Mesendoderm (in vitro differentiated cells): ENCODE results near the gene USP47.

Source experiments
- DNase-seq: peaks from one replicate; pipeline ENCODE4 v3.0.0; 2013
- H2AK5ac ChIP-seq: 2 replicates; pipeline ENCODE4 v1.6.1; 2013; ENCODE audit warnings: low read length, inconsistent platforms
- H2BK120ac ChIP-seq: 2 replicates; pipeline ENCODE4 v1.6.1; 2013; ENCODE audit warnings: low read depth, mild to moderate bottlenecking, low read length, moderate library complexity, mixed read lengths
- H2BK15ac ChIP-seq: replicated peaks from 2 replicates; pipeline ENCODE4 v1.6.1; 2013; ENCODE audit warnings: low read depth, mild to moderate bottlenecking, moderate library complexity
- H2BK5ac ChIP-seq: 2 replicates; pipeline ENCODE4 v1.6.1; 2013; ENCODE audit warnings: low read length, inconsistent platforms
- H3K18ac ChIP-seq: 2 replicates; pipeline ENCODE4 v1.6.1; 2013; ENCODE audit warnings: mild to moderate bottlenecking, low read length, mixed read lengths
- H3K23ac ChIP-seq: one replicate; pipeline ENCODE4 v1.6.1; 2013; ENCODE audit warnings: low read length
- H3K27ac ChIP-seq: 2 replicates; pipeline ENCODE4 v1.5.1; 2013; ENCODE audit warnings: low read depth, mild to moderate bottlenecking, inconsistent platforms, low read length, moderate library complexity
- H3K27me3 ChIP-seq: 2 replicates; pipeline ENCODE4 v1.6.1; 2013; ENCODE audit warnings: low read length, control low read depth, mild to moderate bottlenecking, inconsistent platforms; ENCODE audit not compliant: insufficient read depth, poor library complexity
- H3K36me3 ChIP-seq: 2 replicates; pipeline ENCODE4 v1.6.1; 2013; ENCODE audit warnings: low read length, inconsistent platforms; ENCODE audit not compliant: control insufficient read depth, insufficient read depth
- H3K4ac ChIP-seq: one replicate; pipeline ENCODE4 v1.6.1; 2013; ENCODE audit warnings: low read depth, mild to moderate bottlenecking, low read length, moderate library complexity
- H3K4me1 ChIP-seq: 2 replicates; pipeline ENCODE4 v1.6.1; 2013; ENCODE audit warnings: low read depth, low read length, inconsistent platforms; ENCODE audit not compliant: control insufficient read depth
- H3K4me2 ChIP-seq: 2 replicates; pipeline ENCODE4 v1.6.1; 2013; ENCODE audit warnings: low read length
- H3K4me3 ChIP-seq: 2 replicates; pipeline ENCODE4 v1.5.1; 2013; ENCODE audit warnings: mild to moderate bottlenecking, low read length
- H3K56ac ChIP-seq: one replicate; pipeline ENCODE4 v1.6.1; 2013; ENCODE audit warnings: low read length
- H3K79me1 ChIP-seq: 2 replicates; pipeline ENCODE4 v1.6.1; 2013; ENCODE audit warnings: low read length, inconsistent platforms
- H3K79me2 ChIP-seq: 2 replicates; pipeline ENCODE4 v1.6.1; 2013; ENCODE audit warnings: mild to moderate bottlenecking, low read length; ENCODE audit not compliant: control insufficient read depth, insufficient read depth
- H3K9ac ChIP-seq: 2 replicates; pipeline ENCODE4 v1.6.1; 2013; ENCODE audit warnings: low read length, inconsistent platforms
- H4K5ac ChIP-seq: one replicate; pipeline ENCODE4 v1.6.1; 2013; ENCODE audit warnings: low read length
- H4K8ac ChIP-seq: one replicate; pipeline ENCODE4 v1.6.1; 2013; ENCODE audit warnings: low read depth, mild to moderate bottlenecking, control low read depth, low read length, moderate library complexity
- WGBS: extraction: QIAGEN DNeasy Blood & Tissue Kit; methylation state at CpG from one replicate; pipeline ENCODE4 v1.1.7; 2013; ENCODE audit warnings: low lambda C conversion rate, missing lambda C conversion rate; ENCODE audit not compliant: insufficient coverage; ENCODE audit errors: extremely low coverage; 5-methylcytosine and 5-hydroxymethylcytosine counted together

The USP47 gene

GRCh38 chr11:11806586-11806985 lies 35.2 kb upstream of the USP47 start:
- Histone ChIP-seq H3K27ac (no peak overlapping the region), H2BK120ac (peak overlapping the region; percentile 28), H3K79me2 (no peaks in the 10 kb centered on the region), H4K8ac (no peak overlapping the region), H3K18ac (no peak overlapping the region), H3K4ac (no peak overlapping the region), H3K4me1 (no peaks in the 10 kb centered on the region), H3K23ac (no peak overlapping the region), H3K79me1 (no peaks in the 10 kb centered on the region), H3K4me2 (no peak overlapping the region), H3K9ac (no peak overlapping the region), H2BK5ac (no peak overlapping the region), H3K36me3 (no peaks in the 10 kb centered on the region), H3K4me3 (no peak overlapping the region), H3K27me3 (no peaks in the 10 kb centered on the region), H4K5ac (no peak overlapping the region), H2BK15ac (no peak overlapping the region), H3K56ac (no peak overlapping the region), H2AK5ac (no peak overlapping the region)
- DNase-seq: no peak

GRCh38 chr11:11807811-11808782 lies 33.7 kb upstream of the USP47 start:
- Histone ChIP-seq H2BK120ac (no peak overlapping the region), H3K4me1 (no peaks in the 10 kb centered on the region), H3K4ac (no peak overlapping the region), H3K27me3 (no peaks in the 10 kb centered on the region), H3K23ac (no peak overlapping the region), H3K18ac (no peak overlapping the region), H3K27ac (no peak overlapping the region), H3K9ac (no peak overlapping the region), H2AK5ac (no peak overlapping the region), H3K4me2 (no peak overlapping the region), H2BK5ac (no peak overlapping the region), H4K5ac (no peak overlapping the region), H3K4me3 (no peak overlapping the region), H4K8ac (no peak overlapping the region), H2BK15ac (no peak overlapping the region), H3K79me2 (no peaks in the 10 kb centered on the region), H3K36me3 (no peaks in the 10 kb centered on the region), H3K56ac (no peak overlapping the region), H3K79me1 (no peaks in the 10 kb centered on the region)
- no CpG with 5 or more reads among the region's 8 CpGs for WGBS
- DNase-seq: no peak

- H3K23ac ChIP-seq: no peak overlapping the region
- no peak overlapping the region for H3K4ac ChIP-seq
- H3K36me3 ChIP-seq: no peaks in the 10 kb centered on the region
- H2BK5ac ChIP-seq: no peak overlapping the region
- H4K5ac ChIP-seq: no peak overlapping the region
- no peak overlapping the region for H3K56ac ChIP-seq
- H2BK15ac ChIP-seq: no peak overlapping the region
- no CpG with 5 or more reads among the region's 4 CpGs for WGBS
- no peaks in the 10 kb centered on the region for H3K79me1 ChIP-seq
- no peaks in the 10 kb centered on the region for H3K79me2 ChIP-seq
- no peak overlapping the region for H4K8ac ChIP-seq
- no peak overlapping the region for H3K9ac ChIP-seq
- H2BK120ac ChIP-seq: no peak overlapping the region
- H3K4me3 ChIP-seq: no peak overlapping the region
- H2AK5ac ChIP-seq: no peak overlapping the region
- no peak overlapping the region for H3K18ac ChIP-seq
- no peaks in the 10 kb centered on the region for H3K4me1 ChIP-seq
- H3K27ac ChIP-seq: no peak overlapping the region
- no peak overlapping the region for H3K4me2 ChIP-seq
- DNase-seq: no peak
- H3K27me3 ChIP-seq: no peaks in the 10 kb centered on the region
Observed at GRCh38 chr11:11808992-11809615, 32.7 kb upstream of the USP47 start.

- Histone ChIP-seq H3K9ac (no peak overlapping the region), H3K4me1 (no peaks in the 10 kb centered on the region), H3K4ac (no peak overlapping the region), H3K36me3 (no peaks in the 10 kb centered on the region), H2AK5ac (no peak overlapping the region), H3K79me2 (no peaks in the 10 kb centered on the region), H3K27ac (no peak overlapping the region), H4K8ac (no peak overlapping the region), H3K27me3 (no peaks in the 10 kb centered on the region), H2BK120ac (no peak overlapping the region), H3K4me3 (no peak overlapping the region), H3K79me1 (no peaks in the 10 kb centered on the region), H3K18ac (no peak overlapping the region), H3K23ac (no peak overlapping the region), H2BK5ac (no peak overlapping the region), H4K5ac (no peak overlapping the region), H3K4me2 (no peak overlapping the region), H2BK15ac (no peak overlapping the region), H3K56ac (no peak overlapping the region)
- DNase-seq: peak; percentile 27
- no CpG with 5 or more reads among the region's 35 CpGs for WGBS
Observed at GRCh38 chr11:11810764-11811726, 30.7 kb upstream of the USP47 start.

GRCh38 chr11:11813288-11813962 lies 28.3 kb upstream of the USP47 start:
- no peak overlapping the region for H3K18ac ChIP-seq
- H3K9ac ChIP-seq: no peak overlapping the region
- H4K5ac ChIP-seq: no peak overlapping the region
- H3K36me3 ChIP-seq: no peaks in the 10 kb centered on the region
- no peak overlapping the region for H4K8ac ChIP-seq
- H3K79me1 ChIP-seq: no peaks in the 10 kb centered on the region
- H3K4me1 ChIP-seq: no peaks in the 10 kb centered on the region
- H3K4me3 ChIP-seq: no peak overlapping the region
- no peak overlapping the region for H3K27ac ChIP-seq
- H3K23ac ChIP-seq: no peak overlapping the region
- no peak overlapping the region for H2BK15ac ChIP-seq
- no peaks in the 10 kb centered on the region for H3K27me3 ChIP-seq
- no CpG with 5 or more reads among the region's 3 CpGs for WGBS
- H2AK5ac ChIP-seq: no peak overlapping the region
- no peak overlapping the region for H2BK5ac ChIP-seq
- no peaks in the 10 kb centered on the region for H3K79me2 ChIP-seq
- no peak overlapping the region for H2BK120ac ChIP-seq
- H3K4me2 ChIP-seq: no peak overlapping the region
- no peak overlapping the region for H3K56ac ChIP-seq
- H3K4ac ChIP-seq: no peak overlapping the region
- peak; percentile 5 for DNase-seq
